Activated naive CD8-positive, alpha-beta T cell (primary cell): ENCODE results near the gene ARHGAP42.
"Not testable (repeated sequence)": the region's sequence is repeated elsewhere in the genome, so short reads cannot be mapped to it uniquely, and the experiment has no call there.

ENCODE experiments used
- H3K27ac Mint-ChIP-seq: one replicate; pipeline ENCODE4 v1.8.0; 2021; ENCODE audit warnings: mixed read lengths
- H3K27me3 Mint-ChIP-seq: one replicate; pipeline ENCODE4 v1.8.0; 2021; ENCODE audit warnings: mixed read lengths
- H3K36me3 Mint-ChIP-seq: one replicate; pipeline ENCODE4 v1.8.0; 2021; ENCODE audit warnings: mixed read lengths
- H3K4me1 Mint-ChIP-seq: one replicate; pipeline ENCODE4 v1.8.0; 2021; ENCODE audit warnings: low read depth, mixed read lengths
- H3K4me3 Mint-ChIP-seq: one replicate; pipeline ENCODE4 v1.8.0; 2021; ENCODE audit warnings: mild to moderate bottlenecking, mixed read lengths
- H3K9me3 Mint-ChIP-seq: one replicate; pipeline ENCODE4 v1.8.0; 2021; ENCODE audit warnings: low read depth, mixed read lengths

The ARHGAP42 gene, protein sequence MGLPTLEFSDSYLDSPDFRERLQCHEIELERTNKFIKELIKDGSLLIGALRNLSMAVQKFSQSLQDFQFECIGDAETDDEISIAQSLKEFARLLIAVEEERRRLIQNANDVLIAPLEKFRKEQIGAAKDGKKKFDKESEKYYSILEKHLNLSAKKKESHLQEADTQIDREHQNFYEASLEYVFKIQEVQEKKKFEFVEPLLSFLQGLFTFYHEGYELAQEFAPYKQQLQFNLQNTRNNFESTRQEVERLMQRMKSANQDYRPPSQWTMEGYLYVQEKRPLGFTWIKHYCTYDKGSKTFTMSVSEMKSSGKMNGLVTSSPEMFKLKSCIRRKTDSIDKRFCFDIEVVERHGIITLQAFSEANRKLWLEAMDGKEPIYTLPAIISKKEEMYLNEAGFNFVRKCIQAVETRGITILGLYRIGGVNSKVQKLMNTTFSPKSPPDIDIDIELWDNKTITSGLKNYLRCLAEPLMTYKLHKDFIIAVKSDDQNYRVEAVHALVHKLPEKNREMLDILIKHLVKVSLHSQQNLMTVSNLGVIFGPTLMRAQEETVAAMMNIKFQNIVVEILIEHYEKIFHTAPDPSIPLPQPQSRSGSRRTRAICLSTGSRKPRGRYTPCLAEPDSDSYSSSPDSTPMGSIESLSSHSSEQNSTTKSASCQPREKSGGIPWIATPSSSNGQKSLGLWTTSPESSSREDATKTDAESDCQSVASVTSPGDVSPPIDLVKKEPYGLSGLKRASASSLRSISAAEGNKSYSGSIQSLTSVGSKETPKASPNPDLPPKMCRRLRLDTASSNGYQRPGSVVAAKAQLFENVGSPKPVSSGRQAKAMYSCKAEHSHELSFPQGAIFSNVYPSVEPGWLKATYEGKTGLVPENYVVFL

GRCh38 chr11:100687054-100687629, at the start of gene ARHGAP42:
TSS of gene ARHGAP42 (plus strand) at chr11:100687288. CDS start at chr11:100687679, 391 bp downstream.
- Mint-ChIP-seq H3K9me3 (no peaks in the 10 kb centered on the region), H3K36me3 (no peaks in the 10 kb centered on the region), H3K27ac (no peak within 1 kb of the TSS), H3K4me3 (peak within 1 kb of the TSS; percentile 83), H3K4me1 (peaks cover 13% of the 10 kb centered on the region), H3K27me3 (peaks cover 23% of the 10 kb centered on the region)

GRCh38 chr11:100637706-100638105, 49.4 kb upstream of the ARHGAP42 start:
- no peak overlapping the region for H3K4me3 Mint-ChIP-seq
- H3K9me3 Mint-ChIP-seq, result peaks cover 3% of the 10 kb centered on the region
- H3K4me1 Mint-ChIP-seq, result no peaks in the 10 kb centered on the region
- H3K36me3 Mint-ChIP-seq, result no peaks in the 10 kb centered on the region
- H3K27ac Mint-ChIP-seq, result no peak overlapping the region
- no peaks in the 10 kb centered on the region for H3K27me3 Mint-ChIP-seq

- Mint-ChIP-seq H3K9me3 (peaks cover 3% of the 10 kb centered on the region), H3K27me3 (no peaks in the 10 kb centered on the region), H3K4me1 (no peaks in the 10 kb centered on the region), H3K4me3 (no peak overlapping the region), H3K36me3 (no peaks in the 10 kb centered on the region), H3K27ac (no peak overlapping the region)
These were observed 48.4 kb upstream of the ARHGAP42 start for GRCh38 chr11:100638648-100639047.

- no peak overlapping the region for H3K27ac Mint-ChIP-seq
These were observed 47.9 kb upstream of the ARHGAP42 start for GRCh38 chr11:100639140-100639539.

DNA sequence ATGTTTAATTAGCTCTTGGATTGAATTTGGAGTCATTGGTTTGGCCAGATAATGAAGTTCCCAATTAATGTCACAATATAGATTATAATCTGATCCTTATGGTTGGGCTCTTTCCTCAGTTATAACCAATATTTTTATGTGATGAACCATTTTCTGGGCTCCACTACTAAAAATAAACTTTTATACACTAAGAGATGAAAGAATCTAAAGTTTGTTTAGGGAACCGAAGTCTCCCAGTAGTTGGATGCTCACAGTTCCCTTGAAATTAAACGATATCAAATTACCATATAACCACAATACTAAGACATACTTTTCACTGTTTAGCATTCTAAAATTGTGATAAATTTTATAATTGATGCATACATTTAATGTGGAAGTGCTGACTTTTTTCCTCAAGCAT, 47.0 kb upstream of the ARHGAP42 start:
- no peaks in the 10 kb centered on the region for H3K4me1 Mint-ChIP-seq
- H3K27ac Mint-ChIP-seq, result no peak overlapping the region
- no peaks in the 10 kb centered on the region for H3K27me3 Mint-ChIP-seq
- no peaks in the 10 kb centered on the region for H3K36me3 Mint-ChIP-seq
- H3K9me3 Mint-ChIP-seq, result peaks cover 3% of the 10 kb centered on the region
- no peak overlapping the region for H3K4me3 Mint-ChIP-seq

More at GRCh38 chr11:100639140-100639539, 47.9 kb upstream of the ARHGAP42 start:
- Mint-ChIP-seq H3K4me3 (no peak overlapping the region), H3K9me3 (peaks cover 3% of the 10 kb centered on the region), H3K4me1 (no peaks in the 10 kb centered on the region), H3K36me3 (no peaks in the 10 kb centered on the region), H3K27me3 (no peaks in the 10 kb centered on the region)

GRCh38 chr11:100640646-100641045, 46.4 kb upstream of the ARHGAP42 start:
- Mint-ChIP-seq H3K27me3 (no peaks in the 10 kb centered on the region), H3K4me1 (no peaks in the 10 kb centered on the region), H3K9me3 (peaks cover 6% of the 10 kb centered on the region), H3K4me3 (no peak overlapping the region), H3K36me3 (no peaks in the 10 kb centered on the region), H3K27ac (no peak overlapping the region)

DNA sequence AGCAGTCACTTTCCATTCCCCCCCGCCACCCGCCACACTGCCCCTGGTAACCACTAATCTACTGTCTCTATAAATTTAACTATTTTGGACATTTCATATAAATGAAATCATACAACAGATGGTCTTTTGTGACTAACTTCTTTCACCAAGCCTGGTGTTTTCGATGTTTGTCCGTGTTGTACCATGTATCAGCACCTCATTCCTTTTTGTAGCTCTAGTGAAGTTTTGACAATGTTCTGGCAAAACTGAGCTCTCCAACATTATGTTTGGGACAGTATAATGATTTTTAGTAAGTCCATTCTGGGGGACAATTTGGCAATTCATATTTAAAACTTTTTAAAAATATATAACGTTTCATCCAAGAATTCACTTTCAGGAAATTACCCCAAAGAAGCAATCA, 45.6 kb upstream of the ARHGAP42 start:
- Mint-ChIP-seq H3K27ac (no peak overlapping the region), H3K4me1 (no peaks in the 10 kb centered on the region), H3K27me3 (no peaks in the 10 kb centered on the region), H3K36me3 (no peaks in the 10 kb centered on the region), H3K4me3 (no peak overlapping the region), H3K9me3 (peaks cover 8% of the 10 kb centered on the region)

DNA sequence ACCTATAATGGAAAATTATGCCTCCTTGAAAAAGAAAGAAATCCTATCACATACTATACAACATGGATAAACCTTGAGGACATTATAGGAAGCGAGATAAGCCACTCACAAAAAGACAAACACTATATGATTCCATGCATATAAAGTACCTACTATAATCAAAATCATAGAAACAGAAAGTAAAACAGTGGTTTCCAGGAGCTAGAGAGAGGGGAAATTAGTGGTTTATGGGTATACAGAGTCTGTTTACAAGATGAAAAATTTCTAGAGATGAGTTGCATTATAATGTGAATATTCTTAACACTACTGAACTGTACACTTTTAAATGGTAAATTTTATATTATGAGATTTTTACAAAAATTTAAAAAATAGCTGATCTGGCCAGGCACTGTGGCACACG, 40.5 kb upstream of the ARHGAP42 start:
- H3K36me3 Mint-ChIP-seq, result no peaks in the 10 kb centered on the region
- peaks cover 8% of the 10 kb centered on the region for H3K9me3 Mint-ChIP-seq
- no peaks in the 10 kb centered on the region for H3K27me3 Mint-ChIP-seq
- no peak overlapping the region for H3K27ac Mint-ChIP-seq
- no peak overlapping the region for H3K4me3 Mint-ChIP-seq
- no peaks in the 10 kb centered on the region for H3K4me1 Mint-ChIP-seq

GRCh38 chr11:100647861-100648260, 39.2 kb upstream of the ARHGAP42 start:
- Mint-ChIP-seq H3K27ac (no peak overlapping the region), H3K4me3 (no peak overlapping the region), H3K9me3 (peaks cover 18% of the 10 kb centered on the region), H3K27me3 (no peaks in the 10 kb centered on the region), H3K4me1 (no peaks in the 10 kb centered on the region), H3K36me3 (no peaks in the 10 kb centered on the region)

- peaks cover 6% of the 10 kb centered on the region for H3K9me3 Mint-ChIP-seq
- no peaks in the 10 kb centered on the region for H3K36me3 Mint-ChIP-seq
- H3K4me3 Mint-ChIP-seq, result no peak overlapping the region
- H3K27ac Mint-ChIP-seq, result no peak overlapping the region
- no peaks in the 10 kb centered on the region for H3K27me3 Mint-ChIP-seq
- H3K4me1 Mint-ChIP-seq, result no peaks in the 10 kb centered on the region
These were observed 23.5 kb upstream of the ARHGAP42 start for GRCh38 chr11:100663583-100663982.

- H3K4me1 Mint-ChIP-seq, result no peaks in the 10 kb centered on the region
- no peaks in the 10 kb centered on the region for H3K36me3 Mint-ChIP-seq
- no peak overlapping the region for H3K4me3 Mint-ChIP-seq
- H3K27ac Mint-ChIP-seq, result no peak overlapping the region
- H3K27me3 Mint-ChIP-seq, result no peaks in the 10 kb centered on the region
- H3K9me3 Mint-ChIP-seq, result peaks cover 2% of the 10 kb centered on the region
These were observed 23.1 kb upstream of the ARHGAP42 start for GRCh38 chr11:100663996-100664395.

GRCh38 chr11:100666816-100667215, 20.3 kb upstream of the ARHGAP42 start:
- not testable (repeated sequence) for H3K27me3 Mint-ChIP-seq, H3K9me3 Mint-ChIP-seq, H3K4me1 Mint-ChIP-seq, H3K4me3 Mint-ChIP-seq, H3K36me3 Mint-ChIP-seq, H3K27ac Mint-ChIP-seq

GRCh38 chr11:100667449-100667848, 19.6 kb upstream of the ARHGAP42 start:
- Mint-ChIP-seq H3K4me1 (no peaks in the 10 kb centered on the region), H3K36me3 (no peaks in the 10 kb centered on the region), H3K4me3 (no peak overlapping the region), H3K27me3 (no peaks in the 10 kb centered on the region), H3K27ac (no peak overlapping the region), H3K9me3 (no peaks in the 10 kb centered on the region)

GRCh38 chr11:100670140-100670539, 16.9 kb upstream of the ARHGAP42 start:
- Mint-ChIP-seq H3K27me3 (no peaks in the 10 kb centered on the region), H3K9me3 (no peaks in the 10 kb centered on the region), H3K27ac (no peak overlapping the region), H3K36me3 (no peaks in the 10 kb centered on the region), H3K4me3 (no peak overlapping the region), H3K4me1 (no peaks in the 10 kb centered on the region)

DNA sequence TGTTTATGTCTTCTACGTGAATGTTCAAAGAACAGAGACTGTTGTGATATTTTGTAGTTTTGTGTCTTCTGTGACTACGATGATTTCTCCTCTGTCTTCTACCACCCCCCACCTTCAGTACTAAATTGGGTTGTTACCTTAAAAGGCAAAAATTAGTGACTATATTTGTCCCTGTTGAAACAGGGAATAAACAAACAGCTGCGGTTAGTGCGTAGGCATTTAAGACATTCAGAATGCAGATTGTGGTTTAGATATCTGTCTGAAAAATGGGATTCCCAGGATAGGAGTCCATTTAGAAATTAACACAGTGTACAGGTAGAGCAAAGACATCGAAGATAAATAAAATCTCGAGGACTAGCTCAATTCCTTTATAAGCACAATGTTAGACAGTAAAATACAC, 15.6 kb upstream of the ARHGAP42 start:
- H3K27ac Mint-ChIP-seq, result no peak overlapping the region
- no peaks in the 10 kb centered on the region for H3K9me3 Mint-ChIP-seq
- no peaks in the 10 kb centered on the region for H3K27me3 Mint-ChIP-seq
- no peaks in the 10 kb centered on the region for H3K36me3 Mint-ChIP-seq
- H3K4me3 Mint-ChIP-seq, result no peak overlapping the region
- no peaks in the 10 kb centered on the region for H3K4me1 Mint-ChIP-seq
